ENCODE results near the gene REEP1. TPM values are rescaled to one million over a fixed set of nuclear protein-coding genes. Genes with fewer than 3 reads are reported as not detected.

Gene REEP1
- total and polyA plus RNA-seq, 2 of the 8 experiments (the other 6 are each of a cell fraction or from before 2014, with no cell fraction given): 0.74 to 1.5 TPM

GRCh38 chr2:86251840-86252266, 85.6 kb downstream of the REEP1 start:
- Histone ChIP-seq H4K5ac (ENCODE audit: insufficient read length, low read depth, low read length) (no peak overlapping the region), H3K27ac (ENCODE audit: low read depth, low read length) (no peak overlapping the region), H3K56ac (replicated peaks; ENCODE audit: insufficient read length, low read depth, low read length) (no peak overlapping the region), H4K20me1 (replicated peaks in 1 of 2; ENCODE audit: control insufficient read depth in 1 of 2, insufficient read depth in 2 of 2, low read length in 2 of 2) (no peaks in the 10 kb centered on the region), H3K27me3 (replicated peaks in 1 of 4; ENCODE audit: control insufficient read depth in 3 of 4, extremely low read depth in 1 of 4, insufficient read depth in 3 of 4, low read length in 3 of 4) (no peaks in the 10 kb centered on the region), H2BK12ac (ENCODE audit: low read depth, low read length) (no peak overlapping the region), H4K91ac (replicated peaks; ENCODE audit: insufficient read length, low read length) (no peak overlapping the region), H3K9ac (replicated peaks in 1 of 4; ENCODE audit: extremely low read depth in 1 of 4, low read depth in 3 of 4, low read length in 3 of 4) (no peak overlapping the region), H3K14ac (ENCODE audit: insufficient read length) (no peak overlapping the region), H2AK5ac (ENCODE audit: low read depth, low read length) (no peak overlapping the region), H3K79me1 (ENCODE audit: low read depth, low read length) (no peaks in the 10 kb centered on the region), H4K8ac (ENCODE audit: extremely low read depth, insufficient read depth, low read length) (no peak overlapping the region), H3K23me2 (ENCODE audit: low read depth, low read length) (no peaks in the 10 kb centered on the region), H3K79me2 (ENCODE audit: control insufficient read depth in 1 of 2, insufficient read depth in 2 of 2, low read length in 2 of 2) (no peaks in the 10 kb centered on the region), H2BK5ac (ENCODE audit: low read depth, low read length) (no peak overlapping the region), H3K23ac (ENCODE audit: insufficient read length) (no peak overlapping the region), H2BK20ac (ENCODE audit: low read length) (no peak overlapping the region), H2BK120ac (replicated peaks; ENCODE audit: low read depth, low read length) (no peak overlapping the region), H3K4ac (replicated peaks; ENCODE audit: insufficient read length, low read depth, low read length) (no peak overlapping the region), H3K4me1 (replicated peaks in 1 of 4; ENCODE audit: control insufficient read depth in 3 of 4, insufficient read depth in 4 of 4, low read length in 3 of 4) (peaks cover 0 to 7% (median 4%) of the 10 kb centered on the region in 4 experiments; a peak in 3 of 7 replicates), H3K9me3 (ENCODE audit: insufficient read depth in 2 of 2, low read depth in 1 of 2, low read length in 1 of 2) (no peaks in the 10 kb centered on the region), H2AFZ (ENCODE audit: low read length) (no peak overlapping the region), H3K36me3 (ENCODE audit: control insufficient read depth in 2 of 4, insufficient read depth in 4 of 4, low read length in 3 of 4) (no peaks in the 10 kb centered on the region), H3K18ac (ENCODE audit: extremely low read depth, low read length) (no peak overlapping the region), H3K4me3 (ENCODE audit: extremely low read depth in 1 of 4, insufficient read depth in 2 of 4, low read depth in 3 of 4, low read length in 4 of 4) (no peak overlapping the region), H3K4me2 (ENCODE audit: insufficient read depth in 1 of 2, low read depth in 2 of 2, low read length in 2 of 2) (no peak overlapping the region), H2BK15ac (ENCODE audit: low read length) (no peak overlapping the region)
- WGBS, 2 experiments (ENCODE audit: extremely low coverage in 1 of 2, insufficient coverage in 1 of 2, insufficient read length in 1 of 2, insufficient replicate concordance in 2 of 2, low coverage in 1 of 2, low lambda C conversion rate in 2 of 2, missing lambda C conversion rate in 1 of 2): 96% methylated on average over 10 of the region's 10 CpGs; no CpG with 5 or more reads in 1 of the 2 experiments
- ChIA-PET CTCF (ENCODE audit: partially characterized antibody) (interaction anchor here (0.9 to 1.1 kb wide), 2 partner anchors 41 to 546 kb away, joined by 3 read pairs; no protein-coding TSS in a partner anchor), POLR2A (ENCODE audit: partially characterized antibody) (no interaction called here)
- DNase-seq (ENCODE audit: low read depth in 1 of 2, low spot score in 2 of 2) (no peak), FAIRE-seq (no peak)
- TF ChIP-seq SP4 (IDR thresholded peaks at IDR 0.05; ENCODE audit: low read length) (no peak), TAF1 (IDR thresholded peaks at IDR 0.05; ENCODE audit: low read depth, low read length) (no peak), RBBP5 (IDR thresholded peaks at IDR 0.05; ENCODE audit: borderline replicate concordance, low read depth, low read length) (no peak), SP2 (IDR thresholded peaks at IDR 0.05; ENCODE audit: low read length) (no peak), POLR2A (IDR thresholded peaks at IDR 0.05; ENCODE audit: control extremely low read depth in 1 of 2, low read depth in 2 of 2, low read length in 2 of 2) (no peak), CEBPB (IDR thresholded peaks at IDR 0.05; ENCODE audit: low read depth, low read length) (no peak), POU5F1 (IDR thresholded peaks at IDR 0.05; ENCODE audit: low read depth, low read length) (no peak), NRF1 (IDR thresholded peaks at IDR 0.05; ENCODE audit: low read depth, low read length) (no peak), CTBP2 (IDR thresholded peaks at IDR 0.05; ENCODE audit: borderline replicate concordance, insufficient read depth, insufficient read length, low read length) (no peak), CTCF (IDR thresholded peaks at IDR 0.05; ENCODE audit: control extremely low read depth in 1 of 3, insufficient read depth in 1 of 3, low read depth in 1 of 3, low read length in 3 of 3) (no peak), SP1 (IDR thresholded peaks at IDR 0.05; ENCODE audit: low read depth, low read length) (no peak), TEAD4 (IDR thresholded peaks at IDR 0.05; ENCODE audit: low read depth, low read length) (no peak), GTF2F1 (IDR thresholded peaks at IDR 0.05; ENCODE audit: borderline replicate concordance, low read depth, low read length) (no peak), SUZ12 (IDR thresholded peaks at IDR 0.05; ENCODE audit: low read length) (no peak)

Measured in H1 (cell line).